Measurements from ENCODE around the gene SORCS2. TPM values are rescaled to one million over a fixed set of nuclear protein-coding genes. Genes with fewer than 3 reads are reported as not detected.

The SORCS2 gene
- total RNA-seq, 2 experiments from 2014 or later = 0.07 TPM

DNA sequence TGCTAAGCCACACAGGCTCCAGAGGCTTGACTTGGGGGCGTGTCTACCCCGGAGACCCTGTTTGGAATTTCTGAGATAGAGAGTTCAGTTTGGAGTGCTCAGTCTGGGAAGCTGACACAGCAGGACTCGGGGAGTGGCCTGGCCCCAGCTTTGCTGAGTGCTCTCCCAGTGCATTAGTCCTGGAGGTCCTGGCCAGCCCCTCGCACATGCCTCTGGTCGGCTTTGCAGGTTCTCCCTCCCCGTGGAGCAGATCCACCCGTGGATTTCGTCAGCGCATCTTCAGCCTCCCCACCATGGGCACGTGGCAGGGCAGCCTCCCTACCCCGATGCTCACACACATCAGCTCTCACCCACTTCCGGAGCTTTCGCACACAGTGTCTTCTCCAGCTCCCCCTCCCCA lies 177.2 kb downstream of the SORCS2 start:
- no peak overlapping the region for H3K27ac Mint-ChIP-seq
- no peaks in the 10 kb centered on the region for H3K36me3 Mint-ChIP-seq
- H3K27me3 Mint-ChIP-seq = peaks cover 2% of the 10 kb centered on the region
- no peak overlapping the region for H3K4me3 Mint-ChIP-seq
- POLR2A ChIA-PET = no interaction called here
- intact Hi-C loops (cut with micrococcal nuclease) = no loop called here
- no peak for DNase-seq
- no peaks in the 10 kb centered on the region for H3K9me3 Mint-ChIP-seq
- no peaks in the 10 kb centered on the region for H3K4me1 Mint-ChIP-seq (ENCODE audit: low read depth)
- CTCF ChIA-PET = no interaction called here

GRCh38 chr4:7370038-7370437 lies 177.7 kb downstream of the SORCS2 start:
- Mint-ChIP-seq H3K4me3 (no peak overlapping the region), H3K4me1 (ENCODE audit: low read depth) (no peaks in the 10 kb centered on the region), H3K36me3 (no peaks in the 10 kb centered on the region), H3K27ac (no peak overlapping the region), H3K9me3 (no peaks in the 10 kb centered on the region), H3K27me3 (peaks cover 4% of the 10 kb centered on the region)
- ChIA-PET CTCF (no interaction called here), POLR2A (no interaction called here)
- intact Hi-C loops (cut with micrococcal nuclease) = no loop called here
- DNase-seq = no peak

- no peak for DNase-seq
- Mint-ChIP-seq H3K27ac (no peak overlapping the region), H3K9me3 (no peaks in the 10 kb centered on the region), H3K4me3 (no peak overlapping the region), H3K4me1 (ENCODE audit: low read depth) (no peaks in the 10 kb centered on the region), H3K27me3 (peaks cover 10% of the 10 kb centered on the region), H3K36me3 (no peaks in the 10 kb centered on the region)
- CTCF ChIA-PET = no interaction called here
- intact Hi-C loops (cut with micrococcal nuclease) = no loop called here
- POLR2A ChIA-PET = no interaction called here
Measured at GRCh38 chr4:7371210-7371941, 179.0 kb downstream of the SORCS2 start.

GRCh38 chr4:7372673-7373072 lies 180.3 kb downstream of the SORCS2 start:
- intact Hi-C loops (cut with micrococcal nuclease) = no loop called here
- H3K36me3 Mint-ChIP-seq = no peaks in the 10 kb centered on the region
- H3K27me3 Mint-ChIP-seq = peaks cover 14% of the 10 kb centered on the region
- POLR2A ChIA-PET = no interaction called here
- H3K4me3 Mint-ChIP-seq = no peak overlapping the region
- no peak overlapping the region for H3K27ac Mint-ChIP-seq
- no peaks in the 10 kb centered on the region for H3K4me1 Mint-ChIP-seq (ENCODE audit: low read depth)
- no peak for DNase-seq
- no peaks in the 10 kb centered on the region for H3K9me3 Mint-ChIP-seq
- CTCF ChIA-PET = no interaction called here

- peaks cover 28% of the 10 kb centered on the region for H3K27me3 Mint-ChIP-seq
- H3K4me3 Mint-ChIP-seq = no peak overlapping the region
- H3K36me3 Mint-ChIP-seq = no peaks in the 10 kb centered on the region
- no peak for DNase-seq
- ChIA-PET POLR2A (no interaction called here), CTCF (no interaction called here)
- no peaks in the 10 kb centered on the region for H3K4me1 Mint-ChIP-seq (ENCODE audit: low read depth)
- intact Hi-C loops (cut with micrococcal nuclease) = no loop called here
- H3K27ac Mint-ChIP-seq = no peak overlapping the region
- H3K9me3 Mint-ChIP-seq = peaks cover 8% of the 10 kb centered on the region
Measured at GRCh38 chr4:7374571-7374970, 182.2 kb downstream of the SORCS2 start.

DNA sequence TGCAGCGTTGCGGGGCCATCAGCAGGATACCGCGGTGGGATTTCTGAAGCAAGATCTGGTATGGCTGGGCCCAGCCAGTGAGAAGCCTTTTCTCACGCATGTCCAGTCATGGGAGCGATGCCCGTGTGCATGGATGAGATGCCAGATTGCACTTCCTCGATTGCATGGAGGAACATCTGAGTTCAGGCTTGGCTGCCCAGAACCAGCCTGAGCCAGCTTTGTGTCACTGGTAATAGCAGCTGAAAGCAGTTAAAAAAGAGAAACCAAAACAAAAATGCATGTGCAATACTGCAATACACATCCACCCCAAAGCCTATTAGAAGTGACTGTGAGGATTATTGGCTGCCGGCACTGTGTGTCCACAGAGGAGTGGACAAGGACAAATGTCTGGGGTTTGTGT lies 183.1 kb downstream of the SORCS2 start:
- CTCF ChIA-PET = no interaction called here
- H3K27ac Mint-ChIP-seq = no peak overlapping the region
- intact Hi-C loops (cut with micrococcal nuclease) = no loop called here
- POLR2A ChIA-PET = no interaction called here
- H3K36me3 Mint-ChIP-seq = no peaks in the 10 kb centered on the region
- H3K9me3 Mint-ChIP-seq = peaks cover 8% of the 10 kb centered on the region
- H3K4me1 Mint-ChIP-seq (ENCODE audit: low read depth) = no peaks in the 10 kb centered on the region
- DNase-seq = no peak
- H3K4me3 Mint-ChIP-seq = no peak overlapping the region
- H3K27me3 Mint-ChIP-seq = peaks cover 32% of the 10 kb centered on the region

- Mint-ChIP-seq H3K36me3 (no peaks in the 10 kb centered on the region), H3K27ac (no peak overlapping the region), H3K4me1 (ENCODE audit: low read depth) (no peaks in the 10 kb centered on the region), H3K4me3 (no peak overlapping the region), H3K9me3 (peaks cover 8% of the 10 kb centered on the region), H3K27me3 (peaks cover 40% of the 10 kb centered on the region)
- ChIA-PET POLR2A (no interaction called here), CTCF (interaction anchor here (0.7 kb wide), 1 partner anchor 26 kb away, joined by 3 read pairs; no protein-coding TSS in a partner anchor)
- intact Hi-C loops (cut with micrococcal nuclease) = no loop called here
- no peak for DNase-seq
Measured at GRCh38 chr4:7377223-7377865, 185.0 kb downstream of the SORCS2 start.

DNA sequence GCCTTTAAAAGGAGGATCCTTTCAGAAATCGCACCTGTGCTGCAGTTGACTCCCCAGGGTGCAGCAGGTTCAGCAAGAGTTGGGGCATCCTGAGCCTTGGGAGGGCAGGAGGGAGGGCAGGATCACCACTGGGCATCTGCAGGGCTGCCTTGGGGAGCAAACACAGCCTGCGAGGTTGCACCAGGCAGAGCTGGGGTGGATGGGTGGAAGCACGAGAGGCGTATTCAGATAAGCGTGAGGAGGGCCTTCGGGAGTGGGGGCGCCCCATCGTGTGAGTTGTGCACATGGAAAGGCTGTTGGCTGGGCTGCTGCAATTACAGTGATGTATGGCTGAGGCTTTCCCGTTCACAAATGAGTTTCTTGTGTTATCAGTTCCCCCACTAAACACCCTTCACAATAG lies 186.8 kb downstream of the SORCS2 start:
- no peak overlapping the region for H3K4me3 Mint-ChIP-seq
- H3K4me1 Mint-ChIP-seq (ENCODE audit: low read depth) = no peaks in the 10 kb centered on the region
- no peaks in the 10 kb centered on the region for H3K36me3 Mint-ChIP-seq
- H3K9me3 Mint-ChIP-seq = peaks cover 8% of the 10 kb centered on the region
- POLR2A ChIA-PET = no interaction called here
- CTCF ChIA-PET = no interaction called here
- peaks cover 40% of the 10 kb centered on the region for H3K27me3 Mint-ChIP-seq
- no peak for DNase-seq
- intact Hi-C loops (cut with micrococcal nuclease) = no loop called here
- H3K27ac Mint-ChIP-seq = no peak overlapping the region

DNA sequence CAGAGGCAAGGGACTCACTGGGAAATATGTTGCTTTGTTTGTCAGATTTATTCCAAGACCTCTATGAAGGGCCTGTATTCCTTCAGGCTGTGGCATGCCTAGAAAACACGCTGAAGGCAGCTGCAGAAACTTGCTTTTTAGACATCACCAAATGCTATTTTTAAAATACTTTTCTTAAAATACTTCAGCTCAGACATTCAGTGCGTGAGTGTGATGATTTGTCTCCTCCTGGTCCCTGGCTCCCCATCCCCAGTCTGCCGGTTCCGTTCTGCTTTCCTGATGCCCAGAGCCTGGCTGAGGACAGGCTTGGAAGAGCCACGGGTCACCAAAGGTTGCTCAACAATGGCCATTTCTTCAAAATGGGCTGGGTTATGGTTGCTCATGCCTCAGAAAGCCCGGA lies 187.4 kb downstream of the SORCS2 start:
- no peak overlapping the region for H3K27ac Mint-ChIP-seq
- H3K36me3 Mint-ChIP-seq = no peaks in the 10 kb centered on the region
- peaks cover 40% of the 10 kb centered on the region for H3K27me3 Mint-ChIP-seq
- intact Hi-C loops (cut with micrococcal nuclease) = no loop called here
- CTCF ChIA-PET = no interaction called here
- POLR2A ChIA-PET = no interaction called here
- no peak overlapping the region for H3K4me3 Mint-ChIP-seq
- DNase-seq = no peak
- peaks cover 8% of the 10 kb centered on the region for H3K9me3 Mint-ChIP-seq
- no peaks in the 10 kb centered on the region for H3K4me1 Mint-ChIP-seq (ENCODE audit: low read depth)

- Mint-ChIP-seq H3K27ac (no peak overlapping the region), H3K9me3 (peaks cover 12% of the 10 kb centered on the region), H3K36me3 (no peaks in the 10 kb centered on the region), H3K27me3 (peaks cover 32% of the 10 kb centered on the region), H3K4me3 (no peak overlapping the region), H3K4me1 (ENCODE audit: low read depth) (no peaks in the 10 kb centered on the region)
- intact Hi-C loops (cut with micrococcal nuclease) = no loop called here
- DNase-seq = no peak
- ChIA-PET POLR2A (no interaction called here), CTCF (no interaction called here)
Measured at GRCh38 chr4:7381221-7381889, 189.0 kb downstream of the SORCS2 start.

DNA sequence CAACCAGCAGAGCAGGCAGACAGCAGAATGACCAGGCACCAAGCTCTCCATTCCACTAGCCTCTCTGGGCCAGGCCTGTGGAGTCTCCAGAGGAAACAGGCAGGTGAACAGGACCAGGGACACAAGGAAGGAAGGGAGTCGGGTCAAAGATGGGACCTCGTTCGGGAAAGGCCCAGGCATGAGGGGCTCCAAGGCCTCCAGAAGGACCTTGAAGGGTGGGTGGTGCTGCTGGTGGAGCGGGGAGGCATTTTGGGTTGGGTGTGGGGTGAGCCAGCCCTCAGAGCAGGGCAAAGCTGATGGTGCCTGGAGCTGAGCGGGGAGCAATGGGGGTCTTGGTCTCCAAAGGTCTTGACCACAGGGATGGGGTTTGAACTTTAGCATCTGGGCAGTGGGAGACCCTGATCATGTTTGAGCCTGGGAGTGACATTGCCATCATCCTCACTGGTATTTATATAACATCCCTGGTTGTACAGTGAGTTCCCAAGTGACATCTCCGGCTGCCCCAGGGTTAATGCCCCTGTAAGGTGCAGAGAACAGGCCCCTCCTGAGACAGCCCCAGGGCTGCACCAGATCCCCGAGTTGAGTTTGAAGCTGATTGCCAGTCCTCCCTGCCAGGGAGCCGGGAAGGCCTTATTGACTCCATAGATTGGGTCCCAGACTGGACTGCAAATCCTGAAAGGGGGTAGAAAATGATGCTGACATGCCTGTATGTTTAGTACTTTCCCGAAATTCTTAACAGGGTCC lies 189.7 kb downstream of the SORCS2 start:
- intact Hi-C loops (cut with micrococcal nuclease) = no loop called here

DNA sequence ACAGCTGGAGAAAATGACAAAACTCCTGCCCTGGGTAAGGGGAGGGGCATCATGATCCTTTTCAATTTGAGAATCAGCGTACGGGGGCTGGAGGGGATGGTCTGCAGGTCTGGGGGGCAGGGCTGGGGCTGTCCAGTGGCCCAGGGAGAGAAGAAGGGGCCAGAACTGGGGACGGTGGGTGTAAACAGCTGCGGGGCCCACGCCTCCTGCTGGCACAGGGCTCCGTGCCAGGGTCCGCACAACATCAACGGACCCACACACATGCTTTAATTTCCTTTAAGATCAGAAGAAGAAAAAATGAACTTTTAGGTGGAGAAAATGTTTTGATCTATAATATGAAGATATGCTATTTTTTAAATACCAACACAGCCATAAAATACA lies 190.3 kb downstream of the SORCS2 start:
- Mint-ChIP-seq H3K27me3 (peaks cover 26% of the 10 kb centered on the region), H3K9me3 (peaks cover 16% of the 10 kb centered on the region), H3K27ac (no peak overlapping the region), H3K36me3 (no peaks in the 10 kb centered on the region), H3K4me3 (no peak overlapping the region), H3K4me1 (ENCODE audit: low read depth) (no peaks in the 10 kb centered on the region)
- ChIA-PET CTCF (interaction anchor here (0.5 kb wide), 1 partner anchor 445 kb away, joined by 4 read pairs; no protein-coding TSS in a partner anchor), POLR2A (no interaction called here)
- intact Hi-C loops (cut with micrococcal nuclease) = no loop called here
- no peak for DNase-seq

More for the DNA sequence above, 189.7 kb downstream of the SORCS2 start:
- CTCF ChIA-PET = no interaction called here
- POLR2A ChIA-PET = no interaction called here
- H3K9me3 Mint-ChIP-seq = peaks cover 12% of the 10 kb centered on the region
- H3K27ac Mint-ChIP-seq = no peak overlapping the region
- H3K36me3 Mint-ChIP-seq = no peaks in the 10 kb centered on the region
- no peaks in the 10 kb centered on the region for H3K4me1 Mint-ChIP-seq (ENCODE audit: low read depth)
- peaks cover 27% of the 10 kb centered on the region for H3K27me3 Mint-ChIP-seq
- no peak overlapping the region for H3K4me3 Mint-ChIP-seq
- no peak for DNase-seq

Measured in activated CD4-positive, alpha-beta memory T cell treated with anti-CD3 and anti-CD28 coated beads for 36 hours (primary cell).